Activated CD4-positive, alpha-beta T cell treated with anti-CD3 and anti-CD28 coated beads for 4 hours (primary cell): ENCODE measurements around the gene S100B.
"Not testable (repeated sequence)": the region's sequence is repeated elsewhere in the genome, so short reads cannot be mapped to it uniquely, and the experiment has no call there.

Source experiments
- DNase-seq, 2 donors: peaks; one replicate each; pipeline ENCODE4 v3.0.0-alpha.2; 2020

The S100B gene

DNA sequence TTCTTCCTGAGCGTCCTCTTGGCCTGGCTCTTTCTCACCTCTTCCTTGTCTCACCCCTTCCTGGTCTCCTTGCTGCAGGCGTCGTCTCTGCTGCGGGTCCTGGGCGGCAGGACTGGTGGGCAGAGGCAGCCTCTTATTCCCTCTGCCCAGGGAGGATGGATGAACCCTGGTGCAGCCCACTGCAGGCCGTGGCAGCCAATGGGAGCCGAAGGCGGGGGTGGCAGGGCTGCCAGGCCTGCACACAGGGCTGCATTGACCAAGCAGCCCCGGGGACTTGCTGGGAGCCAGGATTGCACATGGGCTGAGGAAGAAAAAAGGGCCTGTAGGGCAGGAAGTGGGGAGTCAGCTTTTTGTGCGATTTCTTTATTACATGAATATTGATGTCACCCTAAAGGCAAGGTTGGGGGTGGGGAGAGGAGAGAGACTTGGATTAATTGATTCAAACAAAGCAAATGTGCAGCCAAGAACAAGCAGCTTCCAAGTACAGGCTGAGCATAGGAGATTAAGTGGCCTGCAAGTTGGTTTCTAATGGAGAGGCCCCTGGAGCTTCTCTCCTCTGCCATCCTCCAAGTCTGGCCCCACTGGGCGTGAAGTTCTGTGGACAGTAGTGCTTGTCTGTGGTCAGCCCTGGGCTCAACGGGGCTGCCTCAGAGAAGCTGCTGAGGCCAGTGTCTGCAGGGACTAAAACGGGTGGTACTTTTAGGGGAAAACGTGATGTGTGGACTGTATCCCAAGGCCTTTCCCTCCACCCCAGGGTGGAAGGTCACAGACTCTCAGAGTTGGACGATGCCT is at the start of gene S100B:
Gene S100B, minus strand, starts transcription at position 108 of the 792 bp plus-strand sequence. CDS start 2,667 bp downstream, outside the sequence.
- DNase-seq: no peak

GRCh38 chr21:46651121-46651520 is 46.2 kb upstream of the S100B start:
- DNase-seq: no peak

DNA sequence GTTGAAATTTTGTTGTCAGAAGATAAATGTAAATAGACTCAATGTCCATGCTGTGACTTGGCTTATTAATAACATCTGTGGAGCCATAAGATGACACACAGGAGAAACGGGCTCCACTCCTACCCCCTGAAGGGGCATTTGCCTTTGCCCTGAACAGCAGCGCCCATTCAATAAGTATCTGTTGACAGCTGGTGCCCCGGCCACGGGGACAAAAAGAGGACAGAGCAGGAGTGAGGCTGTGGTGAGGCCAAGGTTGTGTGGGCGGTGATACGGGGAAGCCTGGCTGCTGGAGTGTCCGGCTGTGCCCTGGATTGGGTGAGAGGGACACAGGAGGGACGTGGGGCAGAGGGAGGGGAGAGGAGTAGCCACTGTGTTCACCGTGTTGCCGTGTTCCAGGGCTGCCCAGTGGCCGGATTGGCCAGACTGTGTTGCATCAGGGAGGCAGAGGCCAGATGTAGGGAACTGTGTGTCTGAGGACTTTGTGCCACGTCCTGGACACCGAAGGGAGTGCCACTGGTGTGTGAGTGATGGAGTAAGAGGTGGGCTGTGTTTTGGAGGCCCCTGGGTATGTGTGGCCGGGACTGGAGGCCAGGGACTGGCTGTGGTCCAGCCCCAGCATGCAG is 45.7 kb upstream of the S100B start:
- no peak for DNase-seq

GRCh38 chr21:46649356-46649755 is 44.5 kb upstream of the S100B start:
- no peak for DNase-seq

- no peak for DNase-seq
Observed at GRCh38 chr21:46648539-46648938, 43.7 kb upstream of the S100B start.

DNA sequence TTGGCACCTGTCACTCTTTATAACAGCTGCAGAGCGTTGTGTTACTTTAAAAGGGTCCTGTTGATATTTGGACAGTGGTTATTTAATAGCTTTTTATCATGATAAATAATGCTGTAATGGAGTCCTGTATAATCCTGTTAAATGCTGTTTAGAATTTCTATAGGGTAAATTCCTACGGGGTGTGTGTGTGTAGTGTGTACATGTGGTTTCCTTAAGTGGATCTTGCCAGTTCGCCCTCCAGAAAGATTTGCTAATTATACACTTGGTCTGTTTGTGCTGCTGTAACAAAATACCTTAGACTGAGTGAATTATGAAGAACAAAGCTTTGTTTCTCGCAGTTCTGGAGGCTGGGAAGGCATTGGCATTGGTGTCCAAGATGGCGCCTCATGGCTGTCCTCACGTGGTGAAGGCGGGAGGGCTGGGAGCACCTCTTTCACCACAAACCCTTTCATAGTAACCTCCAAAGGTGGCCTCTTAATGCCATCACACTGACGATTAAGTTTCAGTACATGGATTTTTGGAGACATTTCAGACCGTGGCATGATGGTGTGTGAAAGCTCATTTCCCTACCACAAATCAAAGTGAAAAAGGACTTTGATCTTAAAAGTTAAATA is 41.8 kb upstream of the S100B start:
- no peak for DNase-seq

DNA sequence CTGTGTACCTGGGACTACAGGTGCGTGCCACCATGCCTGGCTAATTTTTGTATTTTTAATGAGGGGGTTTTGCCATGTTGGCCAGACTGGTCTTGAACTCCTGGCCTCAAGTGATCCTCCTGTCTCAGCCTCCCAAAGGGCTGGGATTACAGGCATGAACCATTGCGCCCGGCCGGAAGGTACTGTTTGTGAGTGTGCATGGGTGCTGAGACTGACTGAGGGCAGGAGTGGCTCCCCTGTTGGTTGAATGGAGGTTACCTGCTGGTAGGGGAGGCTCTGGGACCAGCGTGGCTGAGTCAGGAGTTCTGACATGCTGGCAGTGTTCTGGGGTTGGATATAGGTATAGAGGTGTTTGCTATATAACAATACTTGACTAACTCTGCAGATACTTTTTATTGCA is 41.0 kb upstream of the S100B start:
- no peak for DNase-seq

DNA sequence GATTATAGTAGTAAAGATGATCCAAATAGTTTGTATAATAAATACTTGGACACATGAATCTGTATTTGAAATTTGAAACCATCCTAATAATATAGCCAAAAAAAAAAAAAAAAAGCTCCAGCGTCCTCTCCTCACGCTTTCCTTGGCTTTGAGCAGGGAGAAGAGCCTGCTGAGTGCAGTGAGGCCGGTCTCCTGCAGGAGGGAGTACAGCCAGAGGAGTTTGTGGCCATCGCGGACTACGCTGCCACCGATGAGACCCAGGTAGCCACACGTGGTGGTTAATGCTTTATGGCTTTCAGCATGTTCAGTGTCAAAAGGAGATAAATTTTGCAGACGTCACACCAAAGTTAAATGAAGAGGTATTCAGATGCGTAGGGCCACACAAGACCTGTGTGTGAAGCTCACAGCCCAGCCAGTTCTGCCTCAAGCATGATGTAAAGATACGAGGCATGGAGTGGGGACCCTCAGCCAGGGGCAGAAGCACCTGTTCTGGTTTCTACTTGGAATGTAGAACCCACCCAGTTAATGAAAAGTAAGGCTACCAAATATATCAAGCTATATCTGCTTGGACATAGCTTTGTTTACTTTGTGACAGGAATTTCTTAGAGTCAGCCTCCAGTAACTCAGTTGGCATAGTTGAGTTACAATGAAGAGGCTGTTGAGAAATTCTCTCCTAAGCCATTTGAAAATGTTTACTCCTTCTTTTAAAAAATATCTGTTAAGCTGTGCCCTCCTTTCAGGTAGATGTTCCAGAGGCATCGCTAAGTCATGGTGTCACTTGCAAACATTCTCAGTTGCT is 38.7 kb upstream of the S100B start:
- no peak for DNase-seq

DNA sequence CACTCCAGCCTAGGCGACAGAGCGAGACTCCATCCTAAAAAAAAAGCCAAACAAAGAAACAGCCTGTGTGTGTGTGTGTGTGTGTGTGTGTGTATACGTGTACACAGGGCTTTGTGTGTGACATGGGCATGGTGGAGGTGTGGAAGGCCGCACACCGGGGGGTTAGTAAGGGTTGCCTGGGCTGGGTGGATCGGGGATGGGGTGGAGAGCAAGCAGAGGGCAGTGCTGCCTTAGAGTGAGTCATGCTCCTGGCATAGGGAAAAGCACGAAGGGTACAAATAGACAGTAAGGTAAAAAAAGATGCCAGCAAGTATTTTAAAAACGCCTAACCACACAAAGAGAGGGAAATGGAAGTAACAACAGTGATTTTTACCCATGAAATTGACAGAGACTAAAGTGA is 36.8 kb upstream of the S100B start:
- no peak for DNase-seq

DNA sequence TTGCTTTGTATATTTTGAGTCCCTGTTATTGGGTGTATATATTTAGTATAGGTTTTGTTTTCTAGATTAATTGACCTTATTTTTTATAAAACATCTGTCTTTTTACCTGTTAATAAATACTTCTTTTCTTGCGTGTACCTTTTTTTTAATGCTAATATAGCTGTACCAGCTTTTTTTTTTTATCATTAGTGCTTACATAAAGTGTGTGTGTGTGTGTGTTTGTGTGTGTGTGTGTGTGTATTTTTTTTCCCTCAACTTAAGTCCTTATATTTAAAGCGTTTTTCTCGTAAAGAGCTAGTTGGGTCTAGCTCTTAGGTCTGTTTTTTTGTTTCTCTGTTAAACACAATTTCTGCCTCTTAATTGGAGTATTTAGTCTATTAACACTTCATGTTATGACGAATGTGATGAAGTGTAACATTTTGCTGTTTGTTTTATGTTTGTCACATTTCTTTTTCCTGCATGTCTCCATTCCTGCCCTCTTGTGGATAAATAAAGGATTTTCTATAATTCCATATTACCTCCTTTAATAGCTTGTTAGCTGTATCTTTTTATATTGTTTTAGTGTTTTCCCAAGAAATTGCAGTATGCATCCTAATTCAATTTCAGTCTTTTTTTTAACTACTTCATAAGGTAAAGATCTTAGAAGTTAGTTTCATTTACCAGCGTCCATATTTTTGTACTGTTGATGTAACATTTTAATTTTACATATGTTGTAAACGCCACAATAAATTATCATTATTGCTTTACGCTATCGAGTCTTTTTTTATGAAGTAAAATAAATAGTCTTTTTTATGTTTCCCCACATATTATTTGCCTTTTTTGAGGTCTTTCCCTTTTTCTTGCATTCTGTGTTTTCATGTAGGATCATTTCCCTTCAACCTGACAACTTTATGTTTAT is 34.9 kb upstream of the S100B start:
- no peak for DNase-seq

GRCh38 chr21:46637952-46638746 is 33.3 kb upstream of the S100B start:
- no peak for DNase-seq

DNA sequence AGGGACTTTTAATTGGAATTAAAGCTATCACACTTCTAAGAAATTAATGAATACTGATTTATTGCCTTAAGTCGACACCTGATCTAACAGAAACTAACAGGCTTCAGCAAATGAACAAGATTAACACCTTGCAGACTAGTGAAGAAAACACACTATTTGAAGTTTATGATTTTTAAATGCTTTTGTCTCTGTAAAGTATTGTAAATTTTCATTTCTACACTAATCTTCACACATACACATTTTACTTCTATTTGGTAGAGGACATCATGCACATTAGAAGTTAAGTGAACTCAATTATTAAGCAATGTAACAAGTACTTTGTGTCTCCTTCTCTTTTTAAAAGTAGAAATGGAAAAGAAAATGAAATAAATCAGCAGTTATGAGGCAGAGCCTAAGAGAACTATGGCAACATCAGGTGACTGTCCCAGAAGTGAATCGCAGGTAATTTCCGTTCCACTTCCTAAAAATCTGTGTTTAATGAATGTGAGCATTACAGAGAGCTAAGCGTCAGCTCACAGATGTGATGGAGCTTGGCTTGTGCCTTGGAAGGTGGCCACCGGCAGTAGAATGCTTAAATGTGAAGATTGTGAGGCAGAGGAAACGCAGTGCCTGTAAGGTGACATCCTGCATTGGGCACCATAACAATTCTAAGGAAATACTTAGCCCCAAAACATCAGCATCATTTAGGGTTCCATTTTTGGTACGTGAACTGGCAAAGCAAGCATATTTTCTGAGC is 31.8 kb upstream of the S100B start:
- DNase-seq: no peak

- DNase-seq: no peak
Observed at GRCh38 chr21:46636181-46636512, 31.3 kb upstream of the S100B start.

DNA sequence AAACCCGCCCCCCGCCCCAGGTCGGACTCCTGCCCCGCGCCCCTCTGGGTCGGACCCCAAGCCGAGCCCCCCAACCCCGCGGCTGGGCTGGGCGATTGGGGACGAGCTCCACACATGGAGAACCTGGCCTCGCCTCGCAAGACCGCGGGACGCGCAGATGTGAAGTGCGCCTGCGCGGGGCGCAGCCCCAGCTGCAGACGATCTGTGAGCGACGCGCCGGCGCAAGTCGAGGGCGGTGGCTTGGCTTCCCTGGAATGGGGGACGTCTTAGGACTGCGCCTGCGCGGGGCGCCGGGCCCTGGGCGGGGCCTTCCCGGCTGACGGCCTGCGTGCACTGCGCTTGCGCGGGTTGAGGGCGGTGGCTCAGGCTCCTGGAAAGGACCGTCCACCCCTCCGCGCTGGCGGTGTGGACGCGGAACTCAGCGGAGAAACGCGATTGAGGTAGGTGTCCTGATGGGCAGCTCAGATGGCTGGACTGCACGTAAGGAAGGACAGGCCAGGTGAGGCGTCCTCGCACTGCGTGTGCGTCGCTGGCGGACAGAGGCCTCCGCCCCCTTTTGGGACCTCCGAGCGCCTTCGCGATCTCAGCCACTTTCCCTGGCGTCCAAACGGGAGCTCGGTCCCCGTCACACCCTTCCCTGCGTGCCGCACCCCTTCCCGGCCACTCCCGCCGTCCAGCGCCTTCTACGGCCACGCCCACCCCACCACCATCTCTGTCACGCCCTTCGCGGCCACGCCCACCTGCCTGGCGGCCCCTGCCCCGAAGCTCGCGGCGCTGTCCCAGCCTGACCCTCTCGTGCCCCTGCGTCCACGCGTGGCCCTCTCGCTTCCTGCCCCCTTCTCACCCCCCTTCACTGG is 30.7 kb upstream of the S100B start, which contains the start of gene PRMT2:
Gene PRMT2, plus strand, starts transcription at position 351 of the 857 bp plus-strand sequence. CDS start 1,278 bp downstream, outside the sequence.
- DNase-seq: peak; percentile 97 to 98

DNA sequence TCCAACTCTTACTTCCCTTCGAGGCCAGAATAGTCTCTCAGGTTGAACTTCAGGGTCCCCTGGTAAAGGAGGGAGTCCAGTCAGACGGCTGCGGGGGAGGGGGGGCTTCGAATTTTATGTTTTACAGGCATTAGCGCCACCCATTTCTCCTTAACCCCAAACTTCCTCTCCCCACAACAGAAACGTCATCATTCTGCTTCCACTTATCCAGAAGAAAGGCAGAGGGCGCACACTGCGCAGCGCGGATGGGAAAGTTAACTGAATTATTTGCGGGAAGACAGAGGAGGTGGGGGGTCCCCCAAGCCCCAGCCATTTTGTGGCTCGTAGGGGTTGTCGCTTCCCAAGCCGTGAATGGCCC is 30.1 kb upstream of the S100B start:
- DNase-seq: no peak

- DNase-seq: no peak
Observed at GRCh38 chr21:46634427-46634826, 29.5 kb upstream of the S100B start.

GRCh38 chr21:46633566-46633965 is 28.7 kb upstream of the S100B start:
- peak in 1 of 2 donors; percentile 31 for DNase-seq

- not testable (repeated sequence) for DNase-seq
Observed at GRCh38 chr21:46630915-46631314, 26.0 kb upstream of the S100B start.

- DNase-seq: no peak
Observed at GRCh38 chr21:46628868-46629267, 24.0 kb upstream of the S100B start.

DNA sequence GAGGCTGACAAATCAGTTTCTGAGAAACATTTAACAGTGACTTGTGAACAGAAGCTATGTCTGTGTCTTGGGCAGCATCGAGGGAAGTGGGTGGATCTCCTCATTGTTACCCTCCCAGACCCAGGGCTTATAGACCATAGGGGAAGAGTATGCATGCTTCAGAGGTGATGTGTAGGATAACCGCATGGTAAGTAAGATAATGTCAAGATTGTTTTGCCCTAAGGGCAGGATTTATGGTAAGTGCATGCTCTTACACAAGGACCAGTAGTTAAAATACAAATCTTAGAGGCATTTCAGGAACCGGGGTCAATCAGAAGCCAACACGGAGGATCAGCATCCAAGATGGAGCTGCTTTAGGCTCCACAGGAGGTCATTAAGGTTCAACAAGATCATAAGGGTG is 22.8 kb upstream of the S100B start:
- DNase-seq: no peak
